GM21390 (cell line): ENCODE results near the gene POP5.
"Not testable (repeated sequence)": the region's sequence is repeated elsewhere in the genome, so short reads cannot be mapped to it uniquely, and the experiment has no call there.

ENCODE experiments used
- ATAC-seq: cut with Tn5 transposase; IDR thresholded peaks from one replicate; pipeline ENCODE4 v1.9.1; 2021; ENCODE audit not compliant: unreplicated experiment

POP5 gene

DNA sequence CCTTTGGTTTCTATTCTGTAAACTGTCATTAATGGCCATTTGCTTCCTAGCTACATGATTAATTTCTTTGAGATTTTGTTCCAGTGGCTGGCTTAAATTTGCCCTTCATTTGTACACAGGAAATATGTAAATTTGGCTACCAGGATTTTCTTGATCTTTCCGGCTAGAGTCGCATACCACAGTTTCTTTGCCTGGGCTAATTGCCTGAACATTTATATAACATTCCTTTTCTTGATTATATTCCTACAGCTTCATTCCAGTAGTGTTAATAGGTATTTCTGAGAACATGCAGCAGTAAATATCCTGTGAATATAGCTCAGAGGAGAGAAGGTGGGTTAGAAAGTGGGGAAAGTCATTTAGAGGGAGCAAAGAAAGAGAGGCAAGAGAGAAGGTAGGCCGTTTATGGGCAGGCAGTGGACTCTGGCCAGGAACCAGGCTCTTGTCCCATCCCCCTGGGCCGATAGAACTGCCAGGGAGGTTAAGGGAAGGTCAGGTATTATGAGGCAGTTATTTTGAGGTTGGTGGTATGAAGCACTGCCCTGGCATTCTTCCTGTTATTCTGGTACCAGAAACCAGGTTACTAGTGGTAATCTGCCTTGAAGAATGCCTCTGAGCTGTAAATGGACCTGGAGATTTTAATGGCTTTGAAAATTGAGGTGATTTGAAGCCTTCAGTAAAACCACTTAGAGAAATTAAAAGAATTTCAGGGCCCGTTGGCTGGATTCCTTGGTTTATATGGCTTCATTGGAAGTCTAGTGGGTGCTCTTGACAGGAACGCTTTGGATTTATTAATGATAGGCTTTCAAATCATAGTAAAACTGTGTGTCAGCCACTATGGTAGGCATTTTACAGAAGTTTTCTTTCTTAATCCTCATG lies 42.7 kb downstream of the POP5 start:
- ATAC-seq, result no peak

DNA sequence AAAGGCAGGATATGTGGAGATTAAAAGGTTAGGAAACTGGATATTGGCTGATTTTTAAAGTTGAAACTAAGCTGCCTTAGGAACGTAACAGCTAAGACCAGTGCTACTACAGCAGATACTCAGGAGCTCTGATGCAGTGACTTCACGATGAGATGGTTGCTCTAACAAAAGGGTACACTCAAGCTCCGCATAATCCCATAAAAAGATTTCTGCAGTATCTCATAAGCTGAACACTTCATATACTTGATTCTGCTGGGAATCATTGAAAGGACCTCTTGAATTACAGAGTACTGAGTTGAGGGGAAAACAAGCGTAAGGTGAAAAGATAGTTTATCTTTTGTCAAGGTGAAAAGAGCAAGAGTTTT lies 43.4 kb downstream of the POP5 start:
- ATAC-seq, result no peak

DNA sequence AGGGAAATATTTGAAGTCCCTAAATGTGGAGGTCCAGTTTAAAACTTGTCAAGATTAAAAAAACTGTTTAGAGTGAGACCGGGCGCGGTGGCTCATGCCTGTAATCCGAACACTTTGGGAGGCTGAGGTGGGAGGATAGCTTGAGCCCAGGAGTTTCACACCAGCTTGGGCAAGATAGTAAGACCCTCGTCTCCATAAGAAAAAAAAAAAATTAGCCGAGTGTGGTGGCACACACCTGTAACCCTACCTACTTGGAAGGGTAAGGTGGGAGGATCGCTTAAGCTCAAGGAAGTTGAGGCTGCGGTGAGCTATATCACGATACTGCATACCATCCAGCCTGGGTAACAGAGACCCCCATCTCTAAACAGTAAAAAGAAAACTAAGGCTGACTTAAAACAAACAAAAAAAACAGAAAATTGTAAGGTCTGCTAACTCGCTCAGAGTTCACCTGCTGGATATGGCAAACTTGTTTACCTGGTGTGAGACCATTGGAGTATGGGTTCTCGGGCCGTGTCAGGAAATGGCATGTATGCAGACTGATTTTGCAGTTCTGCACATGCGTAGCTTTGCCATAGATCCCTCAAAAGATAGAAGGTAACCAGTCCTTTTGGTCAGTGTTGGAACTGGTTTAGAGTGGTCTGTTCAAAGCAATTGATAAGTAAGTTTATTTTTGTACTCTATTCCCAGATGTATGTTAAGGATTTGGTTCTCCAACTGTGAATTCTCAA lies 45.0 kb downstream of the POP5 start:
- ATAC-seq, result no peak

DNA sequence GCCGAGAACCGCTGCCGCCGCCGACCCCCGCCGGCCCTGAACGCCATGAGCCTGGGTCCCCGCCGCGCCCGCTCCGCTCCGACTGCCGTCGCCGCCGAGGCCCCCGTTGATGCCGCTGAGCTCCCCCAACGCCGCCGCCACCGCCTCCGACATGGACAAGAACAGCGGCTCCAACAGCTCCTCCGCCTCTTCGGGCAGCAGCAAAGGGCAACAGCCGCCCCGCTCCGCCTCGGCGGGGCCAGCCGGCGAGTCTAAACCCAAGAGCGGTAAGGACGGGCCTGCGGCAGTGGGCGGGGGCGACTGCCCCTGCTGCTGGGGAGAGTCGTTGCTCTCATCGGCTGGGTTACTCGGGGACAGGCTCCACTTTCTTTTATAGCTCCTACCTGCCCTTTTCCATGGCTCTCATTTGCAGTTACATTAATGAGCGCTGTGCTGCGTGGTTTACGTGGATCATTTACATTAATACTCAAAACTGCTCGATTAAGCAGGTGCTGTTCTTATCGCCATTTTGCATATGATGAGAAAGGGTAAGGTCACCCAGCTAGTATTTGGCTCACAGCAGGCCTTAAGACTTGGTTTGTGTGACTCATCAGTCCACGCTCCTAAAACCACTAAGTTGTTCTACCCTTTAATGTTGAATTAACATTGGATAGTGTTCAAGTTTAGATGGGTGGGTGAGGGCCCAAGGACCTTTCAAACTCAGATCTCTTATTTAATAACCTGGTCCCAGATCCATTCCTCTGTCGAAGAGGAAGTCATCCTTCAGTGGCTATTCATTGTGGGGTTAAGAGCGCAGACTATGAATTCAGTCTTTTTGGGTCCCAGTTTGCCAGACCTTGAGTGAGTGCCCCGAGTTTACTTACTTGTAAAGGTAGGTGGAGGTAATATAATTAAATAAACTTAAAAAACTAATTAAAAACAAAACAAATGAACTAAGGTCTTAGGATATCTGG lies 46.2 kb downstream of the POP5 start:
- ATAC-seq, result peak; percentile 29

DNA sequence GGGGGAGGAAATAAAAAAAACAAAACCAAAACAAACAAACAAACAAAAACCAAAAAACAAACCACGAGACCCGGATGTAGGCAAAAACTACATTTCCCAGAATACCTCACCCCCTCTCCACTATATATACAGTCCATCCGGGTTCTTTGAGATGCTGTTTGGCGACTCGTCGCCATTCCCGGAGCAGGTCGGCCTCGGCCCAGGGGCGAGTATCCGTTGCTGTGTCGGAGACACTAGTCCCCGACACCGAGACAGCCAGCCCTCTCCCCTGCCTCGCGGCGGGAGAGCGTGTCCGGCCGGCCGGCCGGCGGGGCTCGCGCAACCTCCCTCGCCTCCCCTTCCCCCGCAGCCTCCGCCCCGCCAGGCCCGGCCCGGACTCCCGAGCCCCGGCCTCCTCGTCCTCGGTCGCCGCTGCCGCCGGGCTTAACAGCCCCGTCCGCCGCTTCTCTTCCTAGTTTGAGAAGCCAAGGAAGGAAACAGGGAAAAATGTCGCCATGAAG lies 46.9 kb downstream of the POP5 start, which contains the start of gene RNF10:
RNF10 (plus strand) TSS at position 154 of the 500 bp plus-strand sequence. CDS start 456 bp downstream, outside the sequence.
- ATAC-seq, result peak; percentile 54

DNA sequence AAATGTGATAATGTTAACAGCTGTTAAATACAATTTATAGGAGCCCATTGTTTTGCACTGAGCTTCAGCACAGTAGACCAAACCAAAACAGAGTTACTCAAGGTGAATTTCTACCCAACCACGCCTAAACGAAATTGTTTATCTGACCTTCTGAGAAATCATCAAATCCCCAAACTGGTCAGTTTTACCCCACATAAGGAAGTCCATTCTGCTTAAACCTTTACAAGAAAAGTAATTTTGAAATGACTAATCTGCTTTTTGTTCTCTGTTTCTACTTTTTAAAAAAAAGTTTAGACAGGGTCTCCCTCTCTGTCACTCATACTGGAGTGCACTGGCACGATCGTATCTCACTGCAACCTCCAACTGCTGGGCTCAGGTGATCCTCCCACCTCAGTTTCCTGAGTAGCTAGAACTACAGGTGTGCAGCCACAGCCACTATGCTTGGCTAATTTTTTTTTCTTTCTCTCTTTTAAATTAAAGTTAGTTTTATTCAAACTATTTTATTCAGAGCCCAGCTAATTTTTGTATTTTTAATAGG lies 48.4 kb downstream of the POP5 start:
- no peak for ATAC-seq

DNA sequence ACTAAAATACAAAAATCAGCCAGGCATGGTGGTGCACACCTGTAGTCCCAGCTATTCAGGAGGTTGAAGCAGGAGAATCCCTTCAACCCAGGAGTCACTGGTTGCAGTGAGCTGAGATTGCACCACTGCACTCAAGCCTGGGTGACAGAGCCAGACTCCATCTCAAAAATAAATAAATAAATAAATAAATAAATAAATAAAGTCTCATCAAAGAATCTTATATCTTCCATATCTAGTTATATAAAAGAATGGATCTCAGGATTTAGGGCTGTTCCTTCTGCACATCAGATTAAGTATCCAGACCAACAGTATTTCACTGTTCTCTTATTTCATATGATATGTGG lies 50.8 kb downstream of the POP5 start:
- not testable (repeated sequence) for ATAC-seq

DNA sequence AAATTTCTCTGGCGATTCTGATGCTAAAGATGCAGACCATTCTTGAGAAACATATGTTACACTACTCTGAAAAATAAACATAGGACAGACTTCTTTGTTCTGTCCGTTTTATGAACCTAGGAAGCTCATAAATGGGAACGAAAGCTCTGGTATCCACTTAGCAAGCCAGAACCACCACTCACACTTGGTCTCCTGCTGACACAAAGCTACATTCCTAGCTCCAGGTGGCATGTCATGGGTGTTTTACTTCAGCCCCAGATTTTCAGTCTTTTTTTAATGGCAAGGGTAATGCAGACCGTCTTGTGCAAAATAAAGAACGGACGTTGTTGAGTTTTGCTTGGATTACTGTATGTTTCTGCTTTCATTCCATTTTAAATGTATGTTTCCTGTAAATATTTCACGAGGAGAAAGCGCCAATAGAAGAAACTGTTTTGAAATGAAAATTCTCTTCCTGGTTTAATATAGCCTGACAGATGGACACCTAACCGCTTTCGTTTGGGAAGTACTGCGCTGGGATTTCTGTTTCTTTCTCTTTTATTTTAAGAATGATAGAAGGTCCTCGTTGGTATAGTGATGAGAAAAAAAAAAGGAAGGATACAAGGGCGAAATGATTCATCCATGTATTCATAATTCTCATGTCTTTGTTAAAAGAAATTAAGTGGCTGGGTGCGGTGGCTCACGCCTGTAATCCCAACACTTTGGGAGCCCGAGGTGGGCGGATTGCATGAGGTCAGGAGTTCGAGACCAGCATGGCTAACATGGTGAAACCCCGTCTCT lies 51.4 kb downstream of the POP5 start:
- ATAC-seq, result no peak

DNA sequence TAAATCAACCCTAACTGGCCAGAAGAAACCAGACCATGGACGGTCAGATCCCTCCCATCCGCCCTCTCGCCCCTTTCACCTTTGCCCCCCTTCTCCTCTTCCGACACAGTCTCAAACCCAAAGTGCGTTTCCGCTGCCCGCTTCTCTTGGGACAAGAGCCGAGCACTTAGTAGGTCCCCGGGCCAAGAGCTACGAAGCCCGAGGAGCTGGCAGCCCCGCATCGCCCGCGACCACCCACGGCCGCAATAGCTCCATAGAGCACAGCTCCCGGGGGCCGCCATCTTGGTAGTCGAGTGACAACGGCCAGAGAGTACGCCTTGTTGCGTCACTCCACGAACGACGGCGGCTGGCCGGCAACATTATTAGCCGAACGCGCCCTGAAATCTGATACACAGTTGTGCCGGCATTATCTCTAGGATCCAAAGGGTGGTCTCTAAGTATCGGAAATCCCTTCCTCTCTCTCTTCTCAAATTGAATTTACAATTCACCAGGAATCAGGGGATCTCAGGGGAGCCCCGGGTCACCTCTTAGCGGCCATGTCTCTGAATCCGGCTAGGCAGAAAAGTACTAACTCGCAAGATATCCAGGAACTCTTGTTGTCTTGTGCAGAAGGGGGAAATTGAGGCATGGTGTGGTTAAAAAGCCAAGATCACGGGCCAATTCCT lies 52.2 kb downstream of the POP5 start, which contains the start of gene COQ5:
COQ5 (minus strand) TSS at position 298 of the 665 bp plus-strand sequence; CDS start at position 281, 17 bp downstream.
- ATAC-seq, result peak; percentile 80
